OCI-LY3 (cell line): ENCODE results near the gene EXOC3L1.

ENCODE experiments used
- EZH2phosphoT487 ChIP-seq: fragments of 200-600 bp; shearing (Covaris generic); IDR thresholded peaks from 2 replicates; pipeline ENCODE4 v1.6.1; 2018; ENCODE audit warnings: antibody characterized with exemption, mixed run types, low read depth
- TF ChIP-seq, protein P1 (sequence below): fragments of 200-600, 300-600 bp; sonication (generic); IDR thresholded peaks from 2 replicates; pipeline ENCODE4 v1.5.1; 2014; ENCODE audit warnings: antibody characterized with exemption, low read length, low read depth

DNA sequence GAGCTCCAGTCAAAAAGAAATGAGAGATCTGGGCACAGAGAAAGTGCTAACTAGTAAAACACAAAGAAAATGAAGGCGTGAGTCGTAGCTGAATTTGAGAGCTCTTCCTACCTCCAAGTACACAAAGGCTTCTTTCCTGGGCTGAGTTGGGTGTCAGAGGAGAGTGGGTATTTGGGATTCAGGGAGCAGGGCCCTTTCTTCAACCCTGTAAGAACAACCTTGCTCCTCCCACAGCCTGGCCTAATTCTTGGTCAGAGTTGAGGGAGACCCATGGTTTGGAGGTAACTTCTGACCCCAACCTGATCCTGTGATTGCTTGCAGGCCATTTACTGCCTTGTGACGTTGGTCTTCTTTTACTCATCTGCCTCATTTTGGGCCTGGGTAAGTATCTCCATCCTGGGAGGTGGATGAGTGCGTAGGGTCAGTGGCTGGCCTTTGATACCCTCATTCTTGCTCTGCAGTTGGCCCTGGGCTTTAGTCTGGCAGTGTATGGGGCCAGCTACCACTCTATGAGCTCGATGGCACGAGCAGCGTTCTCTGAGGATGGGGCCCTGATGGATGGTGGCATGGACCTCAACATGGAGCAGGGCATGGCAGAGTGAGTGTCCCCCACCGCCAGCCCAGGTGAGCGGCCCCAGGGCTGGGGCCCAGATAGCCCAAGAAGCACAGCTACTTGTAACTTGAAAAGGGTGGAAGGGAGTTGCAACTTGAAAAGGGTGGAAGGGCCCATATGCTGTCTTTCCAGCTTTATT is 38.3 kb upstream of the EXOC3L1 start:
- TF ChIP-seq, protein P1, sequence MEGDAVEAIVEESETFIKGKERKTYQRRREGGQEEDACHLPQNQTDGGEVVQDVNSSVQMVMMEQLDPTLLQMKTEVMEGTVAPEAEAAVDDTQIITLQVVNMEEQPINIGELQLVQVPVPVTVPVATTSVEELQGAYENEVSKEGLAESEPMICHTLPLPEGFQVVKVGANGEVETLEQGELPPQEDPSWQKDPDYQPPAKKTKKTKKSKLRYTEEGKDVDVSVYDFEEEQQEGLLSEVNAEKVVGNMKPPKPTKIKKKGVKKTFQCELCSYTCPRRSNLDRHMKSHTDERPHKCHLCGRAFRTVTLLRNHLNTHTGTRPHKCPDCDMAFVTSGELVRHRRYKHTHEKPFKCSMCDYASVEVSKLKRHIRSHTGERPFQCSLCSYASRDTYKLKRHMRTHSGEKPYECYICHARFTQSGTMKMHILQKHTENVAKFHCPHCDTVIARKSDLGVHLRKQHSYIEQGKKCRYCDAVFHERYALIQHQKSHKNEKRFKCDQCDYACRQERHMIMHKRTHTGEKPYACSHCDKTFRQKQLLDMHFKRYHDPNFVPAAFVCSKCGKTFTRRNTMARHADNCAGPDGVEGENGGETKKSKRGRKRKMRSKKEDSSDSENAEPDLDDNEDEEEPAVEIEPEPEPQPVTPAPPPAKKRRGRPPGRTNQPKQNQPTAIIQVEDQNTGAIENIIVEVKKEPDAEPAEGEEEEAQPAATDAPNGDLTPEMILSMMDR = no peak
- no peak for TF ChIP-seq EZH2phosphoT487
